ACC112 (cell line): ENCODE data around the gene CHMP2B.

Source experiments
- H2AFZ ChIP-seq: fragments of 200-600 bp; sonication (generic); one replicate; pipeline ENCODE4 v1.6.0; 2017; ENCODE audit warnings: antibody characterized with exemption, low read length; ENCODE audit not compliant: unreplicated experiment
- H3K27ac ChIP-seq: fragments of 200-600 bp; sonication (generic); 2 replicates; pipeline ENCODE4 v1.5.1; 2014; ENCODE audit warnings: low read depth, mild to moderate bottlenecking, antibody characterized with exemption, low read length, moderate library complexity
- H3K27me3 ChIP-seq: fragments of 200-600 bp; sonication (generic); 2 replicates; pipeline ENCODE4 v1.6.1; 2014; ENCODE audit warnings: mild to moderate bottlenecking, antibody characterized with exemption, low read length, moderate library complexity, mixed read lengths; ENCODE audit not compliant: insufficient read depth
- H3K36me3 ChIP-seq: fragments of 200-600 bp; sonication (generic); 2 replicates; pipeline ENCODE4 v1.6.1; 2016; ENCODE audit warnings: mild to moderate bottlenecking, antibody characterized with exemption, low read length, moderate library complexity, mixed read lengths; ENCODE audit not compliant: insufficient read depth
- H3K4me1 ChIP-seq: fragments of 200-600 bp; sonication (generic); one replicate; pipeline ENCODE4 v1.6.1; 2016; ENCODE audit warnings: low read length, mixed read lengths; ENCODE audit not compliant: insufficient read depth, unreplicated experiment, control insufficient read depth
- H3K4me3 ChIP-seq: fragments of 200-600 bp; sonication (generic); 2 replicates; pipeline ENCODE4 v1.5.1; 2014; ENCODE audit warnings: mild to moderate bottlenecking, low read depth, low read length
- H3K79me2 ChIP-seq: fragments of 200-600 bp; sonication (generic); one replicate; pipeline ENCODE4 v1.6.0; 2016; ENCODE audit warnings: low read length; ENCODE audit not compliant: control insufficient read depth, unreplicated experiment, insufficient read depth

Gene CHMP2B

GRCh38 chr3:87200060-87200647, 27.0 kb upstream of the CHMP2B start:
- Histone ChIP-seq H3K27ac (no peak overlapping the region), H3K36me3 (no peaks in the 10 kb centered on the region), H3K27me3 (no peaks in the 10 kb centered on the region), H3K4me3 (no peak overlapping the region), H3K79me2 (no peaks in the 10 kb centered on the region), H3K4me1 (peaks cover 7% of the 10 kb centered on the region), H2AFZ (no peak overlapping the region)

GRCh38 chr3:87201727-87202126, 25.4 kb upstream of the CHMP2B start:
- Histone ChIP-seq H2AFZ (no peak overlapping the region), H3K4me3 (no peak overlapping the region), H3K36me3 (no peaks in the 10 kb centered on the region), H3K79me2 (no peaks in the 10 kb centered on the region), H3K27me3 (no peaks in the 10 kb centered on the region), H3K4me1 (peaks cover 17% of the 10 kb centered on the region), H3K27ac (no peak overlapping the region)

- no peak overlapping the region for H3K4me3 ChIP-seq
- H3K4me1 ChIP-seq: peaks cover 33% of the 10 kb centered on the region
- no peaks in the 10 kb centered on the region for H3K36me3 ChIP-seq
- peak overlapping the region; percentile 9 for H2AFZ ChIP-seq
- H3K27ac ChIP-seq: no peak overlapping the region
- no peaks in the 10 kb centered on the region for H3K79me2 ChIP-seq
- H3K27me3 ChIP-seq: no peaks in the 10 kb centered on the region
Measured at GRCh38 chr3:87203809-87204208, 23.3 kb upstream of the CHMP2B start.

GRCh38 chr3:87206070-87206469, 21.0 kb upstream of the CHMP2B start:
- Histone ChIP-seq H3K4me3 (no peak overlapping the region; the same call in 1 of the 2 replicates), H2AFZ (no peak overlapping the region), H3K27ac (peak overlapping the region; percentile 35)

GRCh38 chr3:87206635-87207034, 20.5 kb upstream of the CHMP2B start:
- no peak overlapping the region for H2AFZ ChIP-seq
- H3K79me2 ChIP-seq: no peaks in the 10 kb centered on the region
- no peak overlapping the region; the same call in 1 of the 2 replicates for H3K4me3 ChIP-seq
- H3K36me3 ChIP-seq: no peaks in the 10 kb centered on the region
- peaks cover 33% of the 10 kb centered on the region for H3K4me1 ChIP-seq
- H3K27ac ChIP-seq: peak overlapping the region; percentile 17
- H3K27me3 ChIP-seq: no peaks in the 10 kb centered on the region

More at GRCh38 chr3:87206070-87206469, 21.0 kb upstream of the CHMP2B start:
- Histone ChIP-seq H3K36me3 (no peaks in the 10 kb centered on the region), H3K27me3 (no peaks in the 10 kb centered on the region), H3K79me2 (no peaks in the 10 kb centered on the region), H3K4me1 (peaks cover 33% of the 10 kb centered on the region)

- Histone ChIP-seq H2AFZ (peak overlapping the region; percentile 8), H3K27ac (peak overlapping the region; percentile 19; the same call in 1 of the 2 replicates), H3K4me3 (no peak overlapping the region), H3K36me3 (no peaks in the 10 kb centered on the region), H3K79me2 (no peaks in the 10 kb centered on the region), H3K4me1 (peaks cover 33% of the 10 kb centered on the region), H3K27me3 (no peaks in the 10 kb centered on the region)
Measured at GRCh38 chr3:87207460-87207859, 19.6 kb upstream of the CHMP2B start.

GRCh38 chr3:87209111-87209510, 18.0 kb upstream of the CHMP2B start:
- H3K4me1 ChIP-seq: peaks cover 27% of the 10 kb centered on the region
- no peaks in the 10 kb centered on the region for H3K36me3 ChIP-seq
- no peaks in the 10 kb centered on the region for H3K79me2 ChIP-seq
- H3K4me3 ChIP-seq: no peak overlapping the region
- H2AFZ ChIP-seq: no peak overlapping the region
- H3K27me3 ChIP-seq: no peaks in the 10 kb centered on the region
- no peak overlapping the region for H3K27ac ChIP-seq

- Histone ChIP-seq H3K4me3 (no peak overlapping the region), H3K36me3 (no peaks in the 10 kb centered on the region), H3K27ac (no peak overlapping the region), H2AFZ (no peak overlapping the region), H3K79me2 (no peaks in the 10 kb centered on the region), H3K27me3 (no peaks in the 10 kb centered on the region), H3K4me1 (no peaks in the 10 kb centered on the region)
Measured at GRCh38 chr3:87218560-87218959, 8.5 kb upstream of the CHMP2B start.

- H3K79me2 ChIP-seq: no peaks in the 10 kb centered on the region
Measured at GRCh38 chr3:87219611-87220010, 7.5 kb upstream of the CHMP2B start.

GRCh38 chr3:87225659-87226058, 1.4 kb upstream of the CHMP2B start:
- Histone ChIP-seq H3K4me1 (peaks cover 12% of the 10 kb centered on the region), H3K27me3 (no peaks in the 10 kb centered on the region), H3K79me2 (peaks cover 35% of the 10 kb centered on the region), H3K4me3 (peak overlapping the region; percentile 79), H3K27ac (no peak overlapping the region), H2AFZ (no peak overlapping the region), H3K36me3 (no peaks in the 10 kb centered on the region)

More at GRCh38 chr3:87219611-87220010, 7.5 kb upstream of the CHMP2B start:
- no peaks in the 10 kb centered on the region for H3K27me3 ChIP-seq
- no peaks in the 10 kb centered on the region for H3K36me3 ChIP-seq
- H3K27ac ChIP-seq: no peak overlapping the region
- no peak overlapping the region for H3K4me3 ChIP-seq
- H2AFZ ChIP-seq: no peak overlapping the region
- no peaks in the 10 kb centered on the region for H3K4me1 ChIP-seq

- Histone ChIP-seq H3K36me3 (peaks cover 6% of the 10 kb centered on the region; the same call in 1 of the 2 replicates), H3K4me1 (peaks cover 16% of the 10 kb centered on the region), H3K27me3 (no peaks in the 10 kb centered on the region), H2AFZ (peak overlapping the region; percentile 95), H3K27ac (peak overlapping the region; percentile 39; the same call in 1 of the 2 replicates), H3K4me3 (peak overlapping the region; percentile 79), H3K79me2 (peaks cover 55% of the 10 kb centered on the region)
Measured at GRCh38 chr3:87227835-87228144, 681 bp downstream of the CHMP2B start.
